Activated B cell treated with CpG ODN at 0.5 μM for 24 hours (primary cell): ENCODE data around the gene ARL13B. TPM values are rescaled to one million over a fixed set of nuclear protein-coding genes. Genes with fewer than 3 reads are reported as not detected.
A peak's percentile ranks its signal among the peaks of the same experiment; 100 is the strongest.
"Not testable (repeated sequence)": the region's sequence is repeated elsewhere in the genome, so short reads cannot be mapped to it uniquely, and the experiment has no call there.

Source experiments
- ATAC-seq: fragments of 200-7000 bp; cut with Tn5 transposase; one replicate; pipeline ENCODE4 v1.10.0; 2021; ENCODE audit warnings: low read depth, mild to moderate bottlenecking, moderate library complexity
- CTCF ChIA-PET: fragments of 350-600 bp; sonication (Branson Sonifier 250); formaldehyde crosslinking; loops from one replicate; lab custom pipeline; 2021; ENCODE audit warnings: antibody characterized with exemption; lab: Charles Lee
- POLR2A ChIA-PET: fragments of 350-600 bp; sonication (Branson Sonifier 250); formaldehyde crosslinking; loops from one replicate; lab custom pipeline; 2021; ENCODE audit warnings: antibody characterized with exemption; lab: Charles Lee
- DNase-seq: peaks from one replicate; pipeline ENCODE4 v3.0.0; 2022
- H3K27ac Mint-ChIP-seq: one replicate; pipeline ENCODE4 v1.8.0; 2020; ENCODE audit warnings: mixed read lengths
- H3K27me3 Mint-ChIP-seq: one replicate; pipeline ENCODE4 v1.8.0; 2021; ENCODE audit warnings: mixed read lengths
- H3K36me3 Mint-ChIP-seq: one replicate; pipeline ENCODE4 v1.8.0; 2021; ENCODE audit warnings: low read depth, mixed read lengths
- H3K4me1 Mint-ChIP-seq: one replicate; pipeline ENCODE4 v1.8.0; 2021; ENCODE audit warnings: mixed read lengths
- H3K4me3 Mint-ChIP-seq: one replicate; pipeline ENCODE4 v1.8.0; 2020; ENCODE audit warnings: mild to moderate bottlenecking, mixed read lengths
- H3K9me3 Mint-ChIP-seq: one replicate; pipeline ENCODE4 v1.8.0; 2020; ENCODE audit warnings: mixed read lengths
- intact Hi-C: fragments of 100-400 bp; cut with micrococcal nuclease; formaldehyde crosslinking; loops from one replicate; pipeline ENCODE4 v1.15.1; 2024
- total RNA-seq: library from RNA; stranded (reverse); gene quantifications from 2 replicates; pipeline ENCODE4 v1.2.3, GENCODE V29; 2022
- TF ChIP-seq, protein P1 (sequence below): fragments of 200-600 bp; IDR thresholded peaks from one replicate; pipeline ENCODE4 v1.8.0; 2022; ENCODE audit warnings: antibody characterized with exemption, mild to moderate bottlenecking

ARL13B gene
- 9.9 and 12.1 TPM in 2 replicates for total RNA-seq

- Mint-ChIP-seq H3K27me3 (no peaks in the 10 kb centered on the region), H3K9me3 (no peaks in the 10 kb centered on the region), H3K27ac (peak within 1 kb of the TSS; percentile 89), H3K4me3 (peak within 1 kb of the TSS; percentile 89), H3K36me3 (no peaks in the 10 kb centered on the region), H3K4me1 (peaks cover 14% of the 10 kb centered on the region)
- ChIA-PET CTCF (interaction anchor here (1.4 kb wide), 1 partner anchor 83 kb away, joined by 5 read pairs; the partner anchor contains the start of genes DHFR2 and NSUN3), POLR2A (interaction anchor here (0.6 to 1.5 kb wide), 3 partner anchors 9 to 83 kb away, joined by 5 to 16 read pairs (median 6); partner anchors contain the start of genes DHFR2 and NSUN3)
- peak; percentile 81 for DNase-seq
- peak; percentile 100 for ATAC-seq
- TF ChIP-seq, protein P1, sequence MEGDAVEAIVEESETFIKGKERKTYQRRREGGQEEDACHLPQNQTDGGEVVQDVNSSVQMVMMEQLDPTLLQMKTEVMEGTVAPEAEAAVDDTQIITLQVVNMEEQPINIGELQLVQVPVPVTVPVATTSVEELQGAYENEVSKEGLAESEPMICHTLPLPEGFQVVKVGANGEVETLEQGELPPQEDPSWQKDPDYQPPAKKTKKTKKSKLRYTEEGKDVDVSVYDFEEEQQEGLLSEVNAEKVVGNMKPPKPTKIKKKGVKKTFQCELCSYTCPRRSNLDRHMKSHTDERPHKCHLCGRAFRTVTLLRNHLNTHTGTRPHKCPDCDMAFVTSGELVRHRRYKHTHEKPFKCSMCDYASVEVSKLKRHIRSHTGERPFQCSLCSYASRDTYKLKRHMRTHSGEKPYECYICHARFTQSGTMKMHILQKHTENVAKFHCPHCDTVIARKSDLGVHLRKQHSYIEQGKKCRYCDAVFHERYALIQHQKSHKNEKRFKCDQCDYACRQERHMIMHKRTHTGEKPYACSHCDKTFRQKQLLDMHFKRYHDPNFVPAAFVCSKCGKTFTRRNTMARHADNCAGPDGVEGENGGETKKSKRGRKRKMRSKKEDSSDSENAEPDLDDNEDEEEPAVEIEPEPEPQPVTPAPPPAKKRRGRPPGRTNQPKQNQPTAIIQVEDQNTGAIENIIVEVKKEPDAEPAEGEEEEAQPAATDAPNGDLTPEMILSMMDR, result no peak
- intact Hi-C loops, result loop anchor here (1.0 to 2.0 kb wide), 2 partner anchors 25 to 82 kb away; partner anchors contain the start of gene DHFR2
These were observed at the start of gene ARL13B for GRCh38 chr3:93979850-93980676. Gene ARL13B (plus strand): TSS chr3:93980155. CDS start chr3:93980424, 269 bp downstream.

GRCh38 chr3:93931597-93932229 lies 48.2 kb upstream of the ARL13B start:
- CTCF ChIA-PET, result no interaction called here
- Mint-ChIP-seq H3K27me3 (no peaks in the 10 kb centered on the region), H3K9me3 (no peaks in the 10 kb centered on the region), H3K27ac (no peak overlapping the region), H3K36me3 (no peaks in the 10 kb centered on the region), H3K4me3 (no peak overlapping the region), H3K4me1 (no peaks in the 10 kb centered on the region)
- POLR2A ChIA-PET, result no interaction called here
- intact Hi-C loops, result no loop called here
- TF ChIP-seq, protein P1, result no peak
- DNase-seq, result no peak
- no peak for ATAC-seq

DNA sequence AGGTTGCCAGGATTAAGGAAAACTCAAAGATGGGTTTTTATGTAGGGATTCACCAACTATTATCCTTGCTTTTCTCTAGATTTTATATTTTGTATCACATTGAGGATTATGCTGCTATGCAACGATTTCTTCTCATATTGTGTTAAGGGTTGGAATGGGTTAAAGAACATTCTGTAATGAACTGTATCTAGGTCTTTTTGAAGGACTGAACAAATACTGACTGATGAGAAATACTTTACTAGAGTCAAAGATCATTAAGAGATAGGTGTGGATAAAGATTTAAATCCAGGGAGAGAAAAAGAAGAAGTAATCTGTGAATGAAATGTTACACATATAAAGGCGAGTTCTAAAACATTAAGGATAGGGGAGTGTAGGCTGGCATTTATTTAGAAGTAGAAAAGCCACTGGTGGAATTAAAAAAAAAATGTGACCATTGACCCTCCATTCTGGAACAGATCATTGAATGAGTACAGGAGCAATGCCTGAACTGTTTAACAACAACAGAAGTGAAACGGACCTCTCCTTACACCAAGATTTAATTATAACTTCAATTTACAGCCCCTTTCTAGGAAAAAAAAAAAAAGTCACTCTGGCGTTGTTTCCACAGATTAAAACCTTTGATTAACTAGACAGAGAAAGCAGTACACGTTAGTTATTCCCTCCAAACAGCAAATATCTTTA lies 45.4 kb upstream of the ARL13B start:
- intact Hi-C loops, result no loop called here
- H3K4me3 Mint-ChIP-seq, result no peak overlapping the region
- H3K27me3 Mint-ChIP-seq, result no peaks in the 10 kb centered on the region
- ChIA-PET CTCF (no interaction called here), POLR2A (no interaction called here)
- DNase-seq, result no peak
- no peaks in the 10 kb centered on the region for H3K4me1 Mint-ChIP-seq
- no peaks in the 10 kb centered on the region for H3K9me3 Mint-ChIP-seq
- H3K27ac Mint-ChIP-seq, result no peak overlapping the region
- H3K36me3 Mint-ChIP-seq, result no peaks in the 10 kb centered on the region
- TF ChIP-seq, protein P1, result no peak
- no peak for ATAC-seq

GRCh38 chr3:93936549-93936948 lies 43.4 kb upstream of the ARL13B start:
- Mint-ChIP-seq H3K4me3 (no peak overlapping the region), H3K36me3 (no peaks in the 10 kb centered on the region), H3K4me1 (no peaks in the 10 kb centered on the region), H3K9me3 (no peaks in the 10 kb centered on the region), H3K27ac (no peak overlapping the region), H3K27me3 (no peaks in the 10 kb centered on the region)
- TF ChIP-seq, protein P1, result no peak
- no peak for ATAC-seq
- no peak for DNase-seq
- CTCF ChIA-PET, result no interaction called here
- intact Hi-C loops, result no loop called here
- POLR2A ChIA-PET, result no interaction called here

DNA sequence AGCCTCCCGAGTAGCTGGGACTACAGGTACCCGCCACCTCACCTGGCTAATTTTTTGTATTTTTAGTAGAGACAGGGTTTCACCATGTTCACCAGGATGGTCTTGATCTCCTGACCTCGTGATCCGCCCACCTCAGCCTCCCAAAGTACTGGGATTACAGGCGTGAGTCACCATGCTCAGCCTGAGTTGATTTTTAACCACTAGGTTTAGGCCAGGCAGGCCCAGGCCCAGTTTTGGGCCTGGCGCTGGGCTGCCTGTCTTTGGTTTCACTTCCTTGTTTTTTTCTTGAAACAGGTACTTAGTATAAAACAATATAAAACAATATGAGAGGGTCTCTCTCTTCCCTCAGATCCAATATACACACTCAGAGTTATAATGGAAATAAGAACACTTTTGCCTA lies 42.5 kb upstream of the ARL13B start:
- POLR2A ChIA-PET, result not testable (repeated sequence)

GRCh38 chr3:93949958-93950357 lies 30.0 kb upstream of the ARL13B start:
- DNase-seq, POLR2A ChIA-PET, ATAC-seq, H3K4me1 Mint-ChIP-seq, H3K27ac Mint-ChIP-seq, CTCF ChIA-PET, H3K36me3 Mint-ChIP-seq, intact Hi-C loops, H3K4me3 Mint-ChIP-seq, H3K27me3 Mint-ChIP-seq, H3K9me3 Mint-ChIP-seq: not testable (repeated sequence)

More for the DNA sequence above, 42.5 kb upstream of the ARL13B start:
- intact Hi-C loops, H3K27ac Mint-ChIP-seq, H3K9me3 Mint-ChIP-seq, H3K27me3 Mint-ChIP-seq, H3K4me1 Mint-ChIP-seq, H3K36me3 Mint-ChIP-seq, DNase-seq, ATAC-seq, H3K4me3 Mint-ChIP-seq, CTCF ChIA-PET: not testable (repeated sequence)
